ENCODE results near the gene C14orf93.

DNA sequence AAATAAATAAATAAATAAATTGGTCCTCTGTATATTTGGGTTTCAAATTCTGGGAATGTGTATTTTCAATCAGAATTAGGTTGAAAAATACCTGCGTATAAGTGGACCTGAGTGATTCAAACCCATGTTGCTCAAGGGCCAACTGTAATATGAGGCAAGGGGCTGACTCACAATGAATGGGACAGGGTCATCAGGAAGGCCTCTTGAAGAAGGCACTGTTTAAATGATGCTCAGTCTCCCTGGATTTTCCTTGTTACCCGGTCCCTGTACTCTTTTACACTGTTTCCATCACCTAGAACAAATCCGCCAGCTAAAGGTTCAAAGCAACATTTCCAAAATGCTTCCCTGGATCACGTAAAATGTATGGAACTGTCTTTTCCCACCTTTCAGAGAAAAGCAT lies 21.0 kb upstream of the C14orf93 start:
- TF ChIP-seq, protein P1, sequence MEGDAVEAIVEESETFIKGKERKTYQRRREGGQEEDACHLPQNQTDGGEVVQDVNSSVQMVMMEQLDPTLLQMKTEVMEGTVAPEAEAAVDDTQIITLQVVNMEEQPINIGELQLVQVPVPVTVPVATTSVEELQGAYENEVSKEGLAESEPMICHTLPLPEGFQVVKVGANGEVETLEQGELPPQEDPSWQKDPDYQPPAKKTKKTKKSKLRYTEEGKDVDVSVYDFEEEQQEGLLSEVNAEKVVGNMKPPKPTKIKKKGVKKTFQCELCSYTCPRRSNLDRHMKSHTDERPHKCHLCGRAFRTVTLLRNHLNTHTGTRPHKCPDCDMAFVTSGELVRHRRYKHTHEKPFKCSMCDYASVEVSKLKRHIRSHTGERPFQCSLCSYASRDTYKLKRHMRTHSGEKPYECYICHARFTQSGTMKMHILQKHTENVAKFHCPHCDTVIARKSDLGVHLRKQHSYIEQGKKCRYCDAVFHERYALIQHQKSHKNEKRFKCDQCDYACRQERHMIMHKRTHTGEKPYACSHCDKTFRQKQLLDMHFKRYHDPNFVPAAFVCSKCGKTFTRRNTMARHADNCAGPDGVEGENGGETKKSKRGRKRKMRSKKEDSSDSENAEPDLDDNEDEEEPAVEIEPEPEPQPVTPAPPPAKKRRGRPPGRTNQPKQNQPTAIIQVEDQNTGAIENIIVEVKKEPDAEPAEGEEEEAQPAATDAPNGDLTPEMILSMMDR (IDR thresholded peaks at IDR 0.05; ENCODE audit: low read length), result no peak
- TF ChIP-seq EZH2 (IDR thresholded peaks at IDR 0.05; ENCODE audit: borderline replicate concordance, low read length), result no peak
